ENCODE data around the gene MS4A15.
"Not testable (repeated sequence)": the region's sequence is repeated elsewhere in the genome, so short reads cannot be mapped to it uniquely, and the experiment has no call there.

The MS4A15 gene

GRCh38 chr11:60754887-60755286 lies 1.8 kb upstream of the MS4A15 start:
- DNase-seq (ENCODE audit: low read depth in 2 of 2) = no peak

- DNase-seq (ENCODE audit: low read depth in 2 of 2) = no peak
These were observed 649 bp downstream of the MS4A15 start for GRCh38 chr11:60757231-60757800.

GRCh38 chr11:60758671-60759070 lies 2.0 kb downstream of the MS4A15 start:
- DNase-seq (ENCODE audit: low read depth in 2 of 2) = not testable (repeated sequence)

DNA sequence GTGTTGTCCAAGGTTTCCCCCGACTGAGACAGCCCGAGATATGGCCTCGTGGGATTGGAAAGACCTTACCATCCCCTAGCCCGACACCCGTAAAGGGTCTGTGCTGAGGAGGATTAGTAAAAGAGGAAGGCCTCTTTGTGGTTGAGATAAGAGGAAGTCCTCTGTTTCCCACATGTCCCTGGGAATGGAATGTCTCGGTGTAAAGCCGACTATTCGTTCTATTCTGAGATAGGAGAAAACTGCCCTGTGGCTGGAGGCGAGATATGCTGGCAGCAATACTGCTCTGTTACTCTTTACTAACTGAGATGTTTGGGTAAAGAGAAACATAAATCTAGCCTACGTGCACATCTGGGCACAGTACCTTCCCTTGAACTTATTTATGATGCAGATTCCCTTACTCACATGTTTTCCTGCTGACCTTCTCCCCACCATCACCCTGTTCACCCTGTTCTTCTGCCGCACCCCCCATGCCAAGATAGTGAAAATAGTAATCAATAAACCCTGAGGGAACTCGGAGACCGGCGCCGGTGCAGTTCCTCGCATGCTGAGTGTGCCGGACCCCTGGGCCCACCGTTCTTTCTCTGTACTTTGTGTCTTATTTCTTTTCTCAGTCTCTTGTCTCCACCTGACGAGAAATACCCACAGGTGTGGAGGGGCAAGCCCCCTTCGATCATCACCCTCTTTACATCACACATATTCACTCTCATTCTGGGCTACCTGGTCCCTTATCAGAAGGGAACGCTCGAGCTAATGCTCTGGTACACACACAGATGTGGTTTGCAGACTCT lies 3.0 kb downstream of the MS4A15 start:
- not testable (repeated sequence) for DNase-seq (ENCODE audit: low read depth in 2 of 2)

DNA sequence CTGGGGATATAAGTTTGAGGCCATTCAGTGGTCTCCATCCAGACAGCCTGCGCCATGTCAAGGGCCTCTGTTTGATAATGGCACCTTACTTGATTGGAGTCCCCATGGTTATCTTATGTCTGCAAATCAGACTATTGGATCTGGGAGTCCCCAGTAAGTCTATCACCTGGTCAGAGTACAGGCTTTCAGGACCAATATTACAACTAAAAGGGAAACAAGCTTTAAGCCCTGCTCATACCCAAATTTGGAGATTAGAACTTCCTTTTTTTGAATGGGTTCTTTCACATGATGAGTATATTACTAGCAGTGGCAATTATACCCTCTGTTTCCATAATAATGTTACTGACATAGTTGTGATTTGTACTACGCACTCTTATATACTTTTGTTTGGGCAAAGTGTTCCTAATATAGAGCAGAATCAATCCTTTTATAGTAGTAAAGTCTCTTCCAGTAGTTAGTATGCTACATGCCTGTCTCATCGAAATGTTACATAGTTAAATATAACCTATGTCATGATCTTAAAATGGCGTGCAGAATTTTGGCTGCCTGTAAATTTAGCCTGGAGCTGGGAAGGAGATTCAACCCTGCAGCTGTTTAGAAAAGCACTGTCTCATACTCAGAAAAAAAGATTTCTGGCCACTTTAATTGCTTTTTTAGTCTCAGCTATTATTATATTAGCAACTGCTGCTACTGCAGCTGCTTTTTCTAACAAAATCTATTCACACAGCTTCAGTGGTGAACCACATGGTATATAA lies 4.9 kb downstream of the MS4A15 start:
- no peak for DNase-seq (ENCODE audit: low read depth in 2 of 2)

DNA sequence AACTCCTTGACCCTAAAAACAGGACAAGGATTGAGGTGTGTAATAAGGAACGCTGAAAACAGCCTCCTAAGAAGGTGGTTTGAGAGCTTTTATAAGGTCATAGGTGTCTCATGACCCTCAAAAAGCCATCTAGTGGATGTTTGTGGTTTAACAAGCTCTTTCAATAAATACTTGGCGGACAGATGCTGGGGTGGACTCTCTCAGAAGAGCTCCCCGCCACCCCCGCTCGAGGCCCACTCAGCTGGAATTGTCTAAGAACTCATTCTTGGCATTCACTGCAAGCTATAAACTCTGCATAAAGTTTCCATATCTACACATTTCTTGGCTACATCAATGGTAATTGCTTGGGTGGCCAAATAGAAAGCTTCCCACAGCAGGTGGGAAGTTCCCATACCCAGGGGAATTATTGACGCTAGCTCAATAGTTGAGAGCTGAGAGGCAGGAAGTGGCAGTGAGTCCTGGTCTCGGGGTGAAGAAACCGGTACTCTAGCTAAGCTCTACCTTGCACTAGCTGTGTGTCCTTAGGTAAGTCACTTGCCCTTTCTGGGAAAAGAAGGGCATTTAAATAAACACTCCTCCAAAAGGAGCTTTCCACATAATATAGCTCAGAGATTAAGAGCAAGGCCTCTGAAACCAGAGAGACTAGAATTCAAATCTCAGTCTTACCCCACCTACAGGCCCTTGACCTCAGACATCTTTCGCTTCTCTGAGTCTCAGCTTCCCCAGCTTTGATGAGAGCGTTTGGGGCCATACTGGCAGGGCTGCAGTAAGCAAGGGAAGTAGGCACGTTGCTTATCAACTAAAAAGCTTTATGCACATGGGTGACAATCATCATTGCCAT lies 6.4 kb downstream of the MS4A15 start:
- DNase-seq (ENCODE audit: low read depth in 2 of 2) = no peak

DNA sequence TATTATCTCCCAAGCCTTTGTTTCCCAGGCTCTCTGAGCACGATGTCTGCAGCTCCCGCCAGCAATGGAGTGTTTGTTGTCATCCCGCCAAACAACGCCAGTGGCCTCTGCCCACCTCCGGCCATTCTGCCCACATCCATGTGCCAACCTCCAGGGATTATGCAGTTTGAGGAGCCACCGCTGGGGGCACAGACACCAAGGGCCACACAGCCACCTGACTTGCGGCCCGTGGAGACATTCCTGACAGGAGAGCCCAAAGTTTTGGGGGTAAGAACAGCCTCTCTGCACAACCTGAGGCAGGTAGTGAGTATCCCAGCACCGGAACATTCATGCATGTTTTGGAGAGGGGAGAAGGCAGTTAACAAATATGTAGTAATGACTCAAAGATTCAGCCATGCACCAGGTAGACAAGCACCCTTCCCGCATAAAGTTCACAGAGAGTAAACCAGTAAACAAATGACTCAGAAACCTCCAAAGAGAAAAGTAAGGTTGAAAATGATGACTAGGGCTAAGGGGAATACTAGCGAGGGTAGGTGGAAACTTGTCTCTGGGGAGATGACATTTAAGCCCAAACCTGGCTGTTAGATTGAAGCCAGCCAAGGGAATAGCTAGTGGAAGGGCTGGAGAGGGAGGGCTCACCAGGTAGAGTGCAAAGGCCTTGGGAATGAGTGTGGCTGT lies 7.2 kb downstream of the MS4A15 start:
- DNase-seq (ENCODE audit: low read depth in 2 of 2) = no peak

- DNase-seq (ENCODE audit: low read depth in 2 of 2) = no peak
These were observed 8.2 kb downstream of the MS4A15 start for GRCh38 chr11:60764879-60765278.

- no peak for DNase-seq (ENCODE audit: low read depth in 2 of 2)
These were observed 8.7 kb downstream of the MS4A15 start for GRCh38 chr11:60765355-60765754.

- no peak for DNase-seq (ENCODE audit: low read depth in 2 of 2)
These were observed 9.9 kb downstream of the MS4A15 start for GRCh38 chr11:60766547-60766946.

DNA sequence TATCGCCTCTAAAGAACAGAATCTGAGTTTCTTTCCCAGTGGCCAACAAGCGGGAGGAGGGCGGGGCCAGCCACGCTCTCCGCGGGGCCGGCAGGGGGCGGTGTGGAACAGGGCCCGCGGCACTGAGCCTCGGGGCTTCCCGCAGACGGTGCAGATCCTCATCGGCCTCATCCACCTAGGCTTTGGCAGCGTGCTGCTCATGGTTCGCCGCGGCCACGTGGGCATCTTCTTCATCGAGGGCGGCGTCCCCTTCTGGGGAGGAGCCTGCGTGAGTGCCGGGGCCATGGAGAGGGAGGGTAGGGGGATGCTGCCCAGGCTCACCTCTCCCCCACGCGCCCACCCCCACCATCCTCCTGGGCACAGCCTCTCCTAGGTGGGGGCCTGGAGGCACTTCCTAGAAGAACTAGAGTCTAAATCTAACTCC lies 10.7 kb downstream of the MS4A15 start:
- DNase-seq (ENCODE audit: low read depth in 2 of 2) = peak; percentile 12 to 48

DNA sequence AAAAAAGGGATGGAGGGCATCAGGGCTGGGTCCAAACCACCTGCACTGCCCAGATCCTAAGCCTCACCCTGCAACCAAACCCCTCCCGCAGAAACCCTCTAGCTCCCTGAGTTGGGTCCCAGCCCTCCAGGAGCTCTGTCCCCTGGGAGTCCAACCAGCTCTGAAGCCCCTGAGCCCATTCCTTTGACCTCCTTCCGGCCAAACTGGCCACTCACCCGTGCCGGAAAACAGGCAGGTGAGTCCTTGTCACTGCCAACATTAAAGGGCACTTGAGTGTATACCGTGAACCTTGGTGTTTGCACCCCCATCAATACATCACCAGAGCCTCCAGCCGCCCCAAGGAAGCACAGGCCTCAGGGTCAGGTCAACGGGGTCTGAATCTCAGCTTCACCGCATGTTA lies 11.5 kb downstream of the MS4A15 start:
- DNase-seq (ENCODE audit: low read depth in 2 of 2) = no peak

DNA sequence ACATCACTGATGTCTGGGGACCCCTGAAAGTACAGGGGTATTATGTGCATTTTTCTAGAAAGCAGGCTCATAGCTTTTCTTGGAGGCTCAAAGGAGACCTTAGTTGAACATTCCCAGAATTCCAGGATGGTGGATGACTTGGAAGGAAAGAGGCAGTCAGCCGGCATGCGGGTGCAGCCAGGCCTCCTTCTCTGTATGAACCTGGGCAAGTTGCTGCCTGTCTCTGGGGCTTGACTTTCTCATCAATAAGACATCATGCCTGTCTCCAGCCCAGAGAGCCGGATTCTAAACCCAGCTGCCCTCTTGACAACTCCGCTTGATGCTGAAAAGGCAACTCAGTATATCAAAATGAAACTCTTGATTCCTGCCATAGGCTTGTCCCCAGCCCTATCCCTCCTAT lies 12.6 kb downstream of the MS4A15 start:
- DNase-seq (ENCODE audit: low read depth in 2 of 2) = no peak

GRCh38 chr11:60769811-60770210 lies 13.1 kb downstream of the MS4A15 start:
- no peak for DNase-seq (ENCODE audit: low read depth in 2 of 2)

GRCh38 chr11:60771146-60771545 lies 14.5 kb downstream of the MS4A15 start:
- DNase-seq (ENCODE audit: low read depth in 2 of 2) = no peak

GRCh38 chr11:60771879-60772525 lies 15.3 kb downstream of the MS4A15 start:
- DNase-seq (ENCODE audit: low read depth in 2 of 2) = no peak

DNA sequence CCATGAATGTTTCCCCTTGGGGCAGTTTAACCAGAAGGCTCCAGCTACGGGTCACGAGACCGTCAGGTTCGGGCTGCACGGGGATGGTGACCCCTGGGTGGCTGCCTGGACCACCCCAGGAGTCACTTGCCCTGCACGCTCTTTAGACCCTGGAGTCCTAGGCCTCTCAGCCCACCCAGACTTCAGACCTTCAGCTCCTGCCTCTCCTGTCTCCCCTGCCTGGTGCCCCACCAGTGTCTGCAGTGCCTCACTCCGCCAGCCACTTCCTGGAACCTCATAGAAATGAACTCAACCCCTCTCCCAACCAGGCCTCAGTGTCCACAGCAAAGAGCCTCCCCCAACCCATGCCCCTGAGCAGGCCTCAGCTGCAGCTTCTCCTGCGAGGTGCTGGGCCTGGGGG lies 16.0 kb downstream of the MS4A15 start:
- no peak for DNase-seq (ENCODE audit: low read depth in 2 of 2)

GRCh38 chr11:60774726-60775125 lies 18.1 kb downstream of the MS4A15 start:
- no peak for DNase-seq (ENCODE audit: low read depth in 2 of 2)

- DNase-seq (ENCODE audit: low read depth in 2 of 2) = peak; percentile 71 to 80
These were observed 18.8 kb downstream of the MS4A15 start for GRCh38 chr11:60775420-60775961.

DNA sequence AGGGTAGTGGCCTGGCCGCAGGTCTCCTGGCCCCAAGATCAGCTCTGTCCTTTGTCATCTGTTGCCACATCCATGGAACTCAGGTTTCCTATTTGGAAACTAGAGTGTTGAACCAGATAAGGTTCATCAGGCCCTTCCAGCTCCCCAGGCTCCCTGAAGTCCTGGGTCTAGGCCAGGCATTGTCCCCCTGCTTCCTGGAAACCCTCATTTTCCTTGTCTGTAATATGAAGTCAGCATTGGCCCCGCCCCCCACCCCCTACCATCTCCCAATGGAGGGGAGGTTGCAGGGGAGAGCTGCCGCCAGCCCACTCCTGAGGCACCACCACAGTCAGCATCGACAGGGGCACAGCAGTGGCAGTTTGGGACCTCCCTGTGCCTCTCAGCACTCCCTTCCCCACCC lies 19.5 kb downstream of the MS4A15 start:
- no peak for DNase-seq (ENCODE audit: low read depth in 2 of 2)

- no peak for DNase-seq (ENCODE audit: low read depth in 2 of 2)
These were observed 20.4 kb downstream of the MS4A15 start for GRCh38 chr11:60777106-60777505.
